ENCODE data around the gene GABRB2.

- TF ChIP-seq CTCF (IDR thresholded peaks at IDR 0.05) (no peak), POLR2A (IDR thresholded peaks at IDR 0.05) (no peak)
Measured at GRCh38 chr5:161467703-161468102, 78.8 kb downstream of the GABRB2 start.
